ENCODE data around the gene MRTFA. TPM values are rescaled to one million over a fixed set of nuclear protein-coding genes. Genes with fewer than 3 reads are reported as not detected.
"Not testable (repeated sequence)": the region's sequence is repeated elsewhere in the genome, so short reads cannot be mapped to it uniquely, and the experiment has no call there.

The MRTFA gene
- total RNA-seq, 1 donor from 2014 or later = 105 TPM

DNA sequence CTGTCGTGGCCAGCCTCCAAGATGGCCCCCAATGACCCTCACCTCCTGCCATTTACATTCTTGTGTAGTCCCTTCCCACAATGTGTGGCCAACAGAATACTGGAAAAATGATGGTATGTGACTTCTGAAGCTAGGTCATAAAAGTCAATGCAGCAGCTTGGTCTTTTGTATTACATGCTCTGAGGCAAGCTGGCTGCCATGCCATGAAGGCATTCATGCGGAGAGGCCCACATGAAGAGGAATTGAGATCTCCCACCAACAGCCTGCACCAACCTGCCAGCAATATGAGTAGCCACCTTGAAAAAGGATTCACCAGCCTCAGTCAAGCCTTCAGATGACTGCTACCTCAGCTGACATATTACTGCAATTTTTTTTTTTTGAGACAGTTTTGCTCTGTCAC is 4.6 kb downstream of the MRTFA start:
- no peak overlapping the region for H3K27ac Mint-ChIP-seq
- no peak overlapping the region for H3K4me3 Mint-ChIP-seq
- H3K4me1 Mint-ChIP-seq = peaks cover 36% of the 10 kb centered on the region
- no peaks in the 10 kb centered on the region for H3K27me3 Mint-ChIP-seq (ENCODE audit: low read depth)
- H3K36me3 Mint-ChIP-seq = no peaks in the 10 kb centered on the region
- no peak for DNase-seq (ENCODE audit: low spot score in 2 of 2, unreplicated experiment in 2 of 2)
- TF ChIP-seq, protein P1, sequence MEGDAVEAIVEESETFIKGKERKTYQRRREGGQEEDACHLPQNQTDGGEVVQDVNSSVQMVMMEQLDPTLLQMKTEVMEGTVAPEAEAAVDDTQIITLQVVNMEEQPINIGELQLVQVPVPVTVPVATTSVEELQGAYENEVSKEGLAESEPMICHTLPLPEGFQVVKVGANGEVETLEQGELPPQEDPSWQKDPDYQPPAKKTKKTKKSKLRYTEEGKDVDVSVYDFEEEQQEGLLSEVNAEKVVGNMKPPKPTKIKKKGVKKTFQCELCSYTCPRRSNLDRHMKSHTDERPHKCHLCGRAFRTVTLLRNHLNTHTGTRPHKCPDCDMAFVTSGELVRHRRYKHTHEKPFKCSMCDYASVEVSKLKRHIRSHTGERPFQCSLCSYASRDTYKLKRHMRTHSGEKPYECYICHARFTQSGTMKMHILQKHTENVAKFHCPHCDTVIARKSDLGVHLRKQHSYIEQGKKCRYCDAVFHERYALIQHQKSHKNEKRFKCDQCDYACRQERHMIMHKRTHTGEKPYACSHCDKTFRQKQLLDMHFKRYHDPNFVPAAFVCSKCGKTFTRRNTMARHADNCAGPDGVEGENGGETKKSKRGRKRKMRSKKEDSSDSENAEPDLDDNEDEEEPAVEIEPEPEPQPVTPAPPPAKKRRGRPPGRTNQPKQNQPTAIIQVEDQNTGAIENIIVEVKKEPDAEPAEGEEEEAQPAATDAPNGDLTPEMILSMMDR (IDR thresholded peaks at IDR 0.05; ENCODE audit: unreplicated experiment) = no peak
- H3K9me3 Mint-ChIP-seq = no peaks in the 10 kb centered on the region

DNA sequence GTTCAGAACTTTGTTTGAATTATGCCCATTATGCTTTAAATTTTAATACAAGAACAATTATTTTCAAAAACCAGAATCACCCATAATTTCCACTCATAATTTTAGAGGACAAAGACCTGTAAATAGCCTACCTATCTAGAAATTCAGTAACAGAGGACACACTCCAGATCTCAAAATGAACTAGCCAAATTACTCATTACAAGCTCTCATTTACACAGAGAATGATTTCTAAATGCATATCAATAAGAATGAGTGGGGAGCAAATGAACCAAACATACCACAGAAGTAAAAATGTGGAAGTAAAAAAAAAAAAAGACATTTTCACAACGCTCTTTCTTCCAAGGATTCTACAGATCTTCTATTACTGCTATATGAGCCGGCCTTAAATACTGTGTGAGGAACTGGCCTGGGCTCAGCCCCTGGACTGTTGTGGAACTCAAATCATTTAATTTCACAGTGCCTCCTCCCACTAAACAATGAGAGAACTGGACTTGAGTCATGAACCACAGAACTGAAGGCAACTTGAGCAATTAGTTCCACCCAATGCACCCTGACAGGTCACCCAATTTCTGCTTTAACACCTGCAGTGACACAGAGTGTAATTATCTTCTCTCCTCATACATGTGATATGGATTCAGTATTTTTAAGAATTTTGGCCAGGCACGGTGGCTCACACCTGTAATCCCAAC is 8.0 kb downstream of the MRTFA start:
- H3K4me1 Mint-ChIP-seq = peaks cover 25% of the 10 kb centered on the region
- H3K9me3 Mint-ChIP-seq = no peaks in the 10 kb centered on the region
- DNase-seq (ENCODE audit: low spot score in 2 of 2, unreplicated experiment in 2 of 2) = no peak
- H3K4me3 Mint-ChIP-seq = no peak overlapping the region
- H3K36me3 Mint-ChIP-seq = no peaks in the 10 kb centered on the region
- TF ChIP-seq, protein P1 (IDR thresholded peaks at IDR 0.05; ENCODE audit: unreplicated experiment) = no peak
- H3K27ac Mint-ChIP-seq = peak overlapping the region; percentile 78
- H3K27me3 Mint-ChIP-seq (ENCODE audit: low read depth) = no peaks in the 10 kb centered on the region

DNA sequence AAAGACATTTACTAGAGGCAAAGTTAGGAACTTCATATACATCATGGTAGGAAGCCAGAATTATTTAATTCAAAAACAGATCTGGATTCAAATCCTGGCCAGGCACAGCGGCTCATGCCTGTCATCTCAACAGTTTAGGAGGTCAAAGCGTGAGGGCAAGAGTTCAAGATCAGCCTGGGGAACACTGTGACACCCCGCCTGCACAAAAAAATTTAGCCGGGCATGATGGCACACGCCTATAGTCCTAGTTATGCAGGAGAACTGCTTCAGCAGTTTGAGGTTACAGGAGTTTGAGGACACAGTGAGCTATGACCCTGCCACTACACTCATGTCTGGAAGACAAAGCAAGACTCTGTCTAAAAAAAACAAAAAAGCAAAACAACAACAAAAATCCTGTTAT is 8.9 kb downstream of the MRTFA start:
- Mint-ChIP-seq H3K27me3 (ENCODE audit: low read depth) (no peaks in the 10 kb centered on the region), H3K27ac (peak overlapping the region; percentile 78)
- DNase-seq (ENCODE audit: low spot score in 2 of 2, unreplicated experiment in 2 of 2) = no peak

DNA sequence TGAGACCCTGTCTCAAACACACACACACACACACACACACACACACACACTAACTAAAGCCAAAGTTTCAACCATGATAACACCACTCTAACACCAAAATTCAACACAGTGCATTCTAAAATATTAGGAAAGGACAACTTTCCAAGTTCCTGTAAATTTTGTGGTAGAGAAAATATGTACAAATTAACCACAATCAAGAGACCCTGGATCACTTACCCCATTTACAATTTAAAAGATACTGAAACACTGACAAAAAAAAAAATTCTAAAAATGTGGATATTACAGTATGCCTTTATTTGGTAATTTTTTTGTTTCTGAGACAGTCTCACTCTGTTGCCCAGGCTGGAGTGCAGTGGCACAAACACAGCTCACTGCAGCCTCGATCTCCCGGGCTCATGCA is 9.7 kb downstream of the MRTFA start:
- Mint-ChIP-seq H3K4me3 (no peak overlapping the region), H3K36me3 (peaks cover 9% of the 10 kb centered on the region), H3K27ac (peak overlapping the region; percentile 61), H3K27me3 (ENCODE audit: low read depth) (no peaks in the 10 kb centered on the region), H3K4me1 (peaks cover 25% of the 10 kb centered on the region), H3K9me3 (peaks cover 8% of the 10 kb centered on the region)
- no peak for DNase-seq (ENCODE audit: low spot score in 2 of 2, unreplicated experiment in 2 of 2)
- TF ChIP-seq, protein P1 (IDR thresholded peaks at IDR 0.05; ENCODE audit: unreplicated experiment) = no peak

More for the DNA sequence above, 8.9 kb downstream of the MRTFA start:
- H3K36me3 Mint-ChIP-seq = peaks cover 5% of the 10 kb centered on the region
- TF ChIP-seq, protein P1 (IDR thresholded peaks at IDR 0.05; ENCODE audit: unreplicated experiment) = no peak
- H3K4me3 Mint-ChIP-seq = no peak overlapping the region
- H3K4me1 Mint-ChIP-seq = peaks cover 25% of the 10 kb centered on the region
- H3K9me3 Mint-ChIP-seq = peaks cover 3% of the 10 kb centered on the region

DNA sequence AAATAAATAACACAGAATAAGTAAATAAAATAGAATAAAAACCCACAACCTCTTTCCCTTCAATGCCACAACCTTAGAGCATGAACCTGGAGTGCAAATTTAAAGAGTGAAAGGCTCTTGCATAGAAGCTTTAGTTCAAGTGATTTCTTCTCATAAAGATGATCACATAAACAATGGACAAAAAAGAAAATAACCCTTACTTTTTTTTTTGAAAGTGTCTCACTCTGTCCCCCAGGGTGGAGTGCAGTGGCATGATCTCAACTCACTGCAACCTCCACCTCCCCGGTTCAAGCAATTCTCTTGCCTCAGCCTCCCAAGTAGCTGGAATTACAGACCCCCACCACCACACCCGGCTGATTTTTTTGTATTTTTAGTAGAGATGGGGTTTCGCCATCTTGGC is 10.7 kb downstream of the MRTFA start:
- DNase-seq (ENCODE audit: low spot score in 2 of 2, unreplicated experiment in 2 of 2); H3K27me3 Mint-ChIP-seq (ENCODE audit: low read depth); H3K27ac Mint-ChIP-seq; H3K4me3 Mint-ChIP-seq: not testable (repeated sequence)
- Mint-ChIP-seq H3K9me3 (peaks cover 16% of the 10 kb centered on the region), H3K36me3 (peaks cover 17% of the 10 kb centered on the region), H3K4me1 (peaks cover 22% of the 10 kb centered on the region)

DNA sequence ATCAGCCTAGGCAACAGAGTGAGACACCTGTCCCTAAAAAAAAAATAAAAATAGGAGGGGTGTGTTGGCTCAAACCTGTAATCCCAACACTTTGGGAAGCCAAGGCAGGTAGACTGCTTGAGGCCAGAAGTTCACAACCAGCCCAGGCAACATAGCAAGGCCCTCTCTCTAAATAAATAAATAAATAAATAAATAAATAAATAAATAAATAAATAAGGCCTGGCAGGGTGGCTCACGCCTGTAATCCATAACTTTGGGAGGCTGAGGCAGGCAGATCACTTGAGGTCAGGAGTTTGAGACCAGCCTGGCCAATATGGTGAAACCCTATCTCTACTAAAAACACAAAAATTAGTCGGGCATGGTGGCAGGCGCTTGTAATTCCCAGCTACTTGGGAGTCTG is 11.2 kb downstream of the MRTFA start:
- Mint-ChIP-seq H3K36me3 (peaks cover 22% of the 10 kb centered on the region), H3K4me1 (peaks cover 22% of the 10 kb centered on the region), H3K9me3 (peaks cover 21% of the 10 kb centered on the region)
- H3K27me3 Mint-ChIP-seq (ENCODE audit: low read depth); H3K27ac Mint-ChIP-seq; H3K4me3 Mint-ChIP-seq; DNase-seq (ENCODE audit: low spot score in 2 of 2, unreplicated experiment in 2 of 2): not testable (repeated sequence)

All from mesothelial cell of epicardium (in vitro differentiated cells).